ENCODE measurements around the gene RBM44. TPM values are rescaled to one million over a fixed set of nuclear protein-coding genes. Genes with fewer than 3 reads are reported as not detected.
"Not testable (repeated sequence)": the region's sequence is repeated elsewhere in the genome, so short reads cannot be mapped to it uniquely, and the experiment has no call there.

Gene RBM44
- polyA plus RNA-seq, 1 experiment = 0.05 TPM

GRCh38 chr2:237830522-237830921 lies 31.9 kb downstream of the RBM44 start:
- H3K27me3 ChIP-seq (ENCODE audit: control insufficient read depth, insufficient read depth, low read length) = 0 out of 2 replicates have a peak, but pooled peaks cover 1% of the 10 kb centered on the region
- no peak for TF ChIP-seq CTCF (IDR thresholded peaks at IDR 0.05; ENCODE audit: insufficient read depth, low read depth, low read length)
- ChIA-PET CTCF (no interaction called here), POLR2A (no interaction called here)
- H3K4me3 ChIP-seq (ENCODE audit: low read depth, low read length) = no peak overlapping the region
- no peak for DNase-seq (ENCODE audit: low read depth)
- H3K36me3 ChIP-seq (ENCODE audit: control insufficient read depth, insufficient read depth, low read length) = no peaks in the 10 kb centered on the region

GRCh38 chr2:237833546-237833945 lies 35.0 kb downstream of the RBM44 start:
- no peak for DNase-seq (ENCODE audit: low read depth)
- H3K27me3 ChIP-seq (ENCODE audit: control insufficient read depth, insufficient read depth, low read length) = 0 out of 2 replicates have a peak, but pooled peaks cover 1% of the 10 kb centered on the region
- TF ChIP-seq CTCF (IDR thresholded peaks at IDR 0.05; ENCODE audit: insufficient read depth, low read depth, low read length) = no peak
- ChIA-PET POLR2A (no interaction called here), CTCF (interaction anchor here (1.5 kb wide), 1 partner anchor 25 kb away, joined by 3 read pairs; no protein-coding TSS in a partner anchor)
- no peaks in the 10 kb centered on the region for H3K36me3 ChIP-seq (ENCODE audit: control insufficient read depth, insufficient read depth, low read length)
- no peak overlapping the region for H3K4me3 ChIP-seq (ENCODE audit: low read depth, low read length)

- H3K4me3 ChIP-seq (ENCODE audit: low read depth, low read length) = no peak overlapping the region
- DNase-seq (ENCODE audit: low read depth) = no peak
- TF ChIP-seq CTCF (IDR thresholded peaks at IDR 0.05; ENCODE audit: insufficient read depth, low read depth, low read length) = no peak
- ChIA-PET POLR2A (no interaction called here), CTCF (interaction anchor here (1.1 kb wide), 1 partner anchor 9 kb away, joined by 3 read pairs; no protein-coding TSS in a partner anchor)
- H3K36me3 ChIP-seq (ENCODE audit: control insufficient read depth, insufficient read depth, low read length) = no peaks in the 10 kb centered on the region
- 0 out of 2 replicates have a peak, but pooled peaks cover 3% of the 10 kb centered on the region for H3K27me3 ChIP-seq (ENCODE audit: control insufficient read depth, insufficient read depth, low read length)
Measured at GRCh38 chr2:237835372-237835771, 36.8 kb downstream of the RBM44 start.

- no peak for TF ChIP-seq CTCF (IDR thresholded peaks at IDR 0.05; ENCODE audit: insufficient read depth, low read depth, low read length)
- H3K4me3 ChIP-seq (ENCODE audit: low read depth, low read length) = no peak overlapping the region
- ChIA-PET CTCF (no interaction called here), POLR2A (no interaction called here)
- H3K36me3 ChIP-seq (ENCODE audit: control insufficient read depth, insufficient read depth, low read length) = no peaks in the 10 kb centered on the region
- 0 out of 2 replicates have a peak, but pooled peaks cover 1% of the 10 kb centered on the region for H3K27me3 ChIP-seq (ENCODE audit: control insufficient read depth, insufficient read depth, low read length)
- no peak for DNase-seq (ENCODE audit: low read depth)
Measured at GRCh38 chr2:237841051-237841450, 42.5 kb downstream of the RBM44 start.

- H3K4me3 ChIP-seq (ENCODE audit: low read depth, low read length); POLR2A ChIA-PET; H3K27me3 ChIP-seq (ENCODE audit: control insufficient read depth, insufficient read depth, low read length); DNase-seq (ENCODE audit: low read depth); H3K36me3 ChIP-seq (ENCODE audit: control insufficient read depth, insufficient read depth, low read length): not testable (repeated sequence)
- CTCF ChIA-PET = interaction anchor here (2.0 kb wide), 1 partner anchor 414 kb away, joined by 5 read pairs; no protein-coding TSS in a partner anchor
Measured at GRCh38 chr2:237848940-237849339, 50.4 kb downstream of the RBM44 start.

- no peak for TF ChIP-seq CTCF (IDR thresholded peaks at IDR 0.05; ENCODE audit: insufficient read depth, low read depth, low read length)
- no peaks in the 10 kb centered on the region for H3K36me3 ChIP-seq (ENCODE audit: control insufficient read depth, insufficient read depth, low read length)
- H3K4me3 ChIP-seq (ENCODE audit: low read depth, low read length) = no peak overlapping the region
- H3K27me3 ChIP-seq (ENCODE audit: control insufficient read depth, insufficient read depth, low read length) = peaks cover 5% of the 10 kb centered on the region
- POLR2A ChIA-PET = no interaction called here
- CTCF ChIA-PET = interaction anchor here (1.0 to 3.6 kb wide), 2 partner anchors 399 to 410 kb away, joined by 4 to 16 read pairs; no protein-coding TSS in a partner anchor
- DNase-seq (ENCODE audit: low read depth) = no peak
Measured at GRCh38 chr2:237854295-237854694, 55.7 kb downstream of the RBM44 start.

Measured in BJ (cell line).